ENCODE results near the gene STK10.

DNA sequence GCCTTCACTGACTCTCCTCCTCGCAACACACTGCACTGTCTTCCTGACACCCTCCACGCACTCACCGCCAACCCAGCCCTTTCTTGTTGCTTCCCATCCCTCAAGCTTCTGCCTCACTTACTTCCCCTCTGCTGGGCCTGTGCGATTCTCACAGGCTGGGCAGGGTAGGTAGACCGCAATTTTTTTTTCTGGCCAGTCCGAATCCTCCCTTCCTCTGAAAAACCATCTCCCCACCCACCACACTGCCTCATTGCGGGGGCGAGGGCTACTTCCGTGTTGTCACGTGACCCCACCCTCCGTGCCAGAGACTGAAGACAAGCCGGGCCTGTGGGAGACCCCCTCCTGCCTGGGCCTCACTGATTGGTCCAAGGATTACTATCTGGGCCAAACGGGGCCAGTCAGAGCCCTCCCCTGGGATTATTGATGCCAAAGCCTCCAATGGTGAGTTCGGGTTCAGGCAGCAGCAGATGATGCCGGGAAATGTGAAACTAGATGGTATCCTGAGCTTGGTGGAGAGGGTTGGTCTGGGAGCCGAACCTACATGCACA lies 73.1 kb downstream of the STK10 start:
- TF ChIP-seq, protein P1, sequence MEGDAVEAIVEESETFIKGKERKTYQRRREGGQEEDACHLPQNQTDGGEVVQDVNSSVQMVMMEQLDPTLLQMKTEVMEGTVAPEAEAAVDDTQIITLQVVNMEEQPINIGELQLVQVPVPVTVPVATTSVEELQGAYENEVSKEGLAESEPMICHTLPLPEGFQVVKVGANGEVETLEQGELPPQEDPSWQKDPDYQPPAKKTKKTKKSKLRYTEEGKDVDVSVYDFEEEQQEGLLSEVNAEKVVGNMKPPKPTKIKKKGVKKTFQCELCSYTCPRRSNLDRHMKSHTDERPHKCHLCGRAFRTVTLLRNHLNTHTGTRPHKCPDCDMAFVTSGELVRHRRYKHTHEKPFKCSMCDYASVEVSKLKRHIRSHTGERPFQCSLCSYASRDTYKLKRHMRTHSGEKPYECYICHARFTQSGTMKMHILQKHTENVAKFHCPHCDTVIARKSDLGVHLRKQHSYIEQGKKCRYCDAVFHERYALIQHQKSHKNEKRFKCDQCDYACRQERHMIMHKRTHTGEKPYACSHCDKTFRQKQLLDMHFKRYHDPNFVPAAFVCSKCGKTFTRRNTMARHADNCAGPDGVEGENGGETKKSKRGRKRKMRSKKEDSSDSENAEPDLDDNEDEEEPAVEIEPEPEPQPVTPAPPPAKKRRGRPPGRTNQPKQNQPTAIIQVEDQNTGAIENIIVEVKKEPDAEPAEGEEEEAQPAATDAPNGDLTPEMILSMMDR (IDR thresholded peaks at IDR 0.05; ENCODE audit: low read depth, low read length) = no peak
- no peak for TF ChIP-seq EZH2phosphoT487 (IDR thresholded peaks at IDR 0.05; ENCODE audit: low read depth)

All from OCI-LY3 (cell line).